Dendritic cell treated with granulocyte-macrophage colony-stimulating factor and Interleukin-4, amounts not matched to agents 40 ng/mL and 50 ng/mL, for 4 days (primary cell): Measurements from ENCODE around the gene SLC25A5.
"Not testable (repeated sequence)": the region's sequence is repeated elsewhere in the genome, so short reads cannot be mapped to it uniquely, and the experiment has no call there.

Experiments
- H3K27ac Mint-ChIP-seq: one replicate; pipeline ENCODE4 v1.8.0; 2022; ENCODE audit warnings: mild to moderate bottlenecking, mixed read lengths
- H3K27me3 Mint-ChIP-seq: one replicate; pipeline ENCODE4 v1.8.0; 2022; ENCODE audit warnings: mild to moderate bottlenecking, mixed read lengths
- H3K36me3 Mint-ChIP-seq: one replicate; pipeline ENCODE4 v1.8.0; 2022; ENCODE audit warnings: low read depth, mixed read lengths
- H3K4me1 Mint-ChIP-seq: one replicate; pipeline ENCODE4 v1.8.0; 2022; ENCODE audit warnings: low read depth, mixed read lengths
- H3K4me3 Mint-ChIP-seq: one replicate; pipeline ENCODE4 v1.8.0; 2022; ENCODE audit warnings: mild to moderate bottlenecking, moderate library complexity, mixed read lengths
- H3K9me3 Mint-ChIP-seq: one replicate; pipeline ENCODE4 v1.8.0; 2022; ENCODE audit warnings: mixed read lengths
- intact Hi-C: fragments of 100-400 bp; cut with micrococcal nuclease; formaldehyde crosslinking; loops from one replicate; pipeline ENCODE4 v1.15.0; 2022

Gene SLC25A5

DNA sequence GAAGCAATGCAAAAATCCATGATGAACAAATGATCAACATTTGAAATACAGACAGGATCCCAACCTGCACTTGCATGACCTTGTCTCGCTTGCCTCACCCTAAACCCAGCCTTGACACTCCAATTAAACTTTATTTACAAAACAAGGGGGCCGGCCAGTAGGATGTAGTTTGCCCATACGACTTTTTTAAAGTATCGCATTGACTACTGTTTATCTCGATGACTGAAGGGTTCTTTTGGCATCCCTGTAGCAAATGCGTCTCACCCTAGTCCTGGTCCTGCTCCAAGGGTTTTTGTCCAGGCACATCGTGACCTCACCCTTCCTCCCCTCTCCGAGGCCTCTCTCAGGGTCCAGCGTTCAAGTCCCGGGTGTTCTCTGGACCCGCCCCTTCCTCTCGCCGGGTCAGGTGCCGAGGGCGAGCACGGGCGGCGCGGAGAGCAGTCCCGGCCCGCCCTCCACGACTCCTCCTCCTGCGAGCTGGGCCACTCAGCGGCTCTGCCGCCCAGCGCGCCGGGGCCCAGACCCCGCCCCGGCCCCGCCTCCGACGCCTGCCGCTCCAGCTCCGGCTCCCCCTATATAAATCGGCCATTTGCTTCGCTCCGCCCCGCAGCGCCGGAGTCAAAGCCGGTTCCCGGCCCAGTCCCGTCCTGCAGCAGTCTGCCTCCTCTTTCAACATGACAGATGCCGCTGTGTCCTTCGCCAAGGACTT lies at the start of gene SLC25A5:
Gene SLC25A5, plus strand, starts transcription at position 603 of the 709 bp plus-strand sequence. Its CDS starts 72 bp downstream, at position 675.
- Mint-ChIP-seq H3K27me3 (no peaks in the 10 kb centered on the region), H3K27ac (peak within 1 kb of the TSS; percentile 100), H3K4me1 (peaks cover 14% of the 10 kb centered on the region), H3K4me3 (peak within 1 kb of the TSS; percentile 96), H3K9me3 (no peaks in the 10 kb centered on the region), H3K36me3 (peaks cover 34% of the 10 kb centered on the region)
- intact Hi-C loops = loop anchor here (5.0 kb wide), 1 partner anchor 66 kb away; no protein-coding TSS in a partner anchor

DNA sequence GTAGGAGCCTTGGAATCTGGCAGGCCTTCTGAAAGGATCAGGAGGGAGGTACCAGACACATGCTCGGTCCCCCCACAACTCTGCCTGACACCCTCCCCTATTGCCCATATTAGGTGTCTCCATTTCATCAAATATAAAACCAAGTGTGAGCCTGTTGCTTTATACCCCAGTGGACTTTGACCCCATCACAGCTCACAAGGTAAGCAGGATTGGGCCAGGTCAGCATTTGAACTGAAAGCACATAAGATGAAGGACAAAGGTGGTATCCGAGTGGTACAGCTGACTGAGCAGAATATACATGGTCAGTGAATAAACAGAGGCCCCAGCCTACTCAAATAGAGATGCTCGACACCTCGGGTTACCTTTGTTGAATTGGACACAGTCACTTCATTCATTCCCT lies 49.1 kb upstream of the SLC25A5 start:
- Mint-ChIP-seq H3K27ac (no peak overlapping the region), H3K9me3 (no peaks in the 10 kb centered on the region), H3K27me3 (no peaks in the 10 kb centered on the region), H3K36me3 (peaks cover 57% of the 10 kb centered on the region), H3K4me3 (no peak overlapping the region), H3K4me1 (no peaks in the 10 kb centered on the region)
- intact Hi-C loops = no loop called here

DNA sequence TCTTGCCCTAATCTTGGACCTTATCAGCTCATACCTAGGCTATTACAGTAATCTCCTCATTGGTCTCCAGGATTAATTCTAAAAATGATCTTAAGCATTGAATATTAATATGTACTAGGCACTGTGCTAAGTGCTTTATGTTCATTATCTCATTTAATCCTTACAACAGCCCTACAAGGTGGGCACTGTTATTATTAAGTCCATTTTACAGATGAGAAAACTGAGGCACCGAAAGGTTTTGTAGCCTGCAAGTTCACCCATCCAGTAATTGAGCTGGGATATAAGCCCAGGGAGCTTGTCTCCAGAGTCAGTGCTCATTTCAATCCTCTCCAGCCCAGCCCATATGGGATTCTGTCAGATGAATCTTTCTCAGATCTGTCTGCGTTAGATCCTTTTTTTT lies 48.3 kb upstream of the SLC25A5 start:
- Mint-ChIP-seq H3K9me3 (no peaks in the 10 kb centered on the region), H3K36me3 (peaks cover 57% of the 10 kb centered on the region), H3K27me3 (no peaks in the 10 kb centered on the region), H3K27ac (no peak overlapping the region), H3K4me3 (no peak overlapping the region), H3K4me1 (no peaks in the 10 kb centered on the region)
- intact Hi-C loops = no loop called here

DNA sequence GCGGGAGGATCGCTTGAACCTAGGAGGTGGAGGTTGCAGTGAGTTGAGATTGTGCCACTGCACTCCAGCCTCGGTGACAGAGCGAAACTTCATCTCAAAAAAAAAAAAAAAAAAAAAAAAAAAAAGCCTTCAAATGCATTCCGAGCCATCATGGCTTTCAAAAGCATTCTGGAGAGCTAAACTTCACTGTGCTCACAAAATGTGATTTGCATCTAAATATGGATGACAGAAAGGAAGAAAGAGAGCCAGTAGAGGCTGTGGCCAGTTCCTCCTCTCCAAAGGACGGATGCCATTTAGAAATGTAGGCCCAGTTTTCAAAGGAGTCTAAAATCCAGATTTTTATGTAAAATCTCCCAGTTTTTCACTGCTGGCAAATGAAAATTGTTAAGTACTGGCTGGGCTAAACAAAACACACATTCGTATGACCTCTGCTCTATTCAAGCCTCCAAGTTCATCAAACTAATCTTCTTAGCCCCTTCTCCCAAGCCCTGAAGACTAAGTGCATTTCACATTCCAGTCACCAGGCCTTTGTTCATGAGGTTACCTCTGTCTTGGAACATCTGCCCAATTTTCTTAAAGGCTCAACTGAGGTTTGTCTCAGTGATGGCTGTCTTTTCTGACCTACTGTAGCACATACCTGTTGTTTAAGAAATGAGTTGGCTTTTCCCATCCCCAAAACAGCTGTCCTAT lies 47.1 kb upstream of the SLC25A5 start:
- Mint-ChIP-seq H3K36me3 (peaks cover 57% of the 10 kb centered on the region), H3K4me1 (peaks cover 7% of the 10 kb centered on the region), H3K4me3 (no peak overlapping the region), H3K27ac (no peak overlapping the region), H3K27me3 (no peaks in the 10 kb centered on the region), H3K9me3 (no peaks in the 10 kb centered on the region)
- intact Hi-C loops = no loop called here

DNA sequence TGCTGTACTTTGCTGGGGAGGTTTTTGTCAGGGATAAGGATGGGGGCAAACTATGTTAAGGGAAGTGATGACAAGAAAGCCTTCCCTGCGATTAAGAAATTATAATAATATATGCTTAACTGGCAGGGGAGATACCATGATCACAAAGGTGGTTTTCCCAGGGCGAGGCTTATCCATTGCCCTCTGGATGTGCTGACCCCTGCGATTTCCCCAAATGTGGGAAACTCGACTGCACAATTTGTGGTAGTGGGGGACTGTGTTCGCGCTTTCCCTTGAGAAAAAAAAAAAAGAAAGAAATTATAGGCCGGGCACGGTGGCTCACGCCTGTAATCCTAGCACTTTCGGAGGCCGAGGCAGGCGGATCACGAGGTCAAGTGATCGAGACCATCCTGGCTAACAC lies 44.6 kb upstream of the SLC25A5 start:
- no peaks in the 10 kb centered on the region for H3K9me3 Mint-ChIP-seq
- no peak overlapping the region for H3K27ac Mint-ChIP-seq
- peaks cover 58% of the 10 kb centered on the region for H3K36me3 Mint-ChIP-seq
- H3K4me3 Mint-ChIP-seq = no peak overlapping the region
- no peaks in the 10 kb centered on the region for H3K27me3 Mint-ChIP-seq
- peaks cover 22% of the 10 kb centered on the region for H3K4me1 Mint-ChIP-seq
- intact Hi-C loops = no loop called here

DNA sequence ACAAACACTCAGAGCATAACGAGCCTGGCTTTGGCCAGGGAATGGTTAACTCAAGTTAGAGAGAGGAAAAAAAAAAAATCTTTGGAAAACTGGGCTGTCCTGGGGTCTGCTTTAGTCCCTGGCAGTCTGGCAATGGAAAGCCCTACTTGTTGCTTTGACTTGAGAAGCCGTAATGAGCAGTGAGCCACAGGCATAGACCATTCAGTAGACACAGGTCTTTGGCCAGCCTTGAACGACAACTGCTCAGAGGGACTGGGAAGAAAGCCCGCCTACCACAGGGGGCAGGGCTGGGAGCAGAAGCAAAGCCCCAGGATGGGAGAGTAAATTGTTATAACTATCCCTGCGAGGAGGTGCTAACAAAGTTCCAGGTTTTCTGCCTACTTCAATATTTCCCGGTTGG lies 43.2 kb upstream of the SLC25A5 start:
- no peak overlapping the region for H3K4me3 Mint-ChIP-seq

DNA sequence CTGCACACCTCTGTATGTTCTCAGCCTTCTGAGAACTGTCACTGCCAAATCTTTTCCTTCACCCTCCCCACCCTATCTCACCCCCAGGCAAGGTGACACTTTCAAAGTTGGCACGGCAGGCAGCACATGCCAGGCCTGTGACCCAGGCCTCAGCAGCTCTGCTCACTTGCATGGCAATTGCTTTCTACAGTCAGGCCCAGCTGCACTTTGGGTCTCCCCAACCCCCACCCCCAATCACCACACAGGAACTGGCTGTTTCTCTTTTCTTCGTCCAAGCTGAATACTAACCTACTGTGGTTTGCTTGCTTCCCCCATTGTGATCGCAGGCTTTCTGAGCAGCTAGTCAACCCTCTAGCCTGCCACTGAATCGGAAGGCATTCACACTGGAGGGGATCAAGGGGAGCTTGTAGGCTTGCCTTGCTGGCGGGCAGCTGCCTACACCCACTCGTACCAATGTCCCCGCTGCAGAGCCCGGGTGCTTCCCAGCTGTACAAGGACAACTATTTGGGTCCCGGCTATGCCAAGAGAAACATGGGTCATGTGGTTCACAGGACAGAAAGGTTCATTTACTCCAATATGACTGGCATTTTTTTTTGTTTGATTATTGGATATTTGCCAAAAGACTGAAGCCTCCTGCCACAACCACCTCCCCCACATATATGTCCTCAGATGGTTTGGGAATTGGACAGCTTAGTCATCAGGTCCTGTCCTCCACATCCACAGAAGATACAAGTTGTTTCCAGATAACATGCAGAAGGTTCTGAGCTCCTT lies 41.0 kb upstream of the SLC25A5 start:
- Mint-ChIP-seq H3K27ac (peak overlapping the region; percentile 80), H3K4me1 (peaks cover 22% of the 10 kb centered on the region), H3K9me3 (no peaks in the 10 kb centered on the region), H3K36me3 (peaks cover 53% of the 10 kb centered on the region), H3K4me3 (peak overlapping the region; percentile 20), H3K27me3 (no peaks in the 10 kb centered on the region)
- intact Hi-C loops = no loop called here

More for the DNA sequence above, 43.2 kb upstream of the SLC25A5 start:
- H3K9me3 Mint-ChIP-seq = no peaks in the 10 kb centered on the region
- H3K36me3 Mint-ChIP-seq = peaks cover 58% of the 10 kb centered on the region
- no peaks in the 10 kb centered on the region for H3K27me3 Mint-ChIP-seq
- intact Hi-C loops = no loop called here
- H3K4me1 Mint-ChIP-seq = peaks cover 22% of the 10 kb centered on the region
- H3K27ac Mint-ChIP-seq = no peak overlapping the region

DNA sequence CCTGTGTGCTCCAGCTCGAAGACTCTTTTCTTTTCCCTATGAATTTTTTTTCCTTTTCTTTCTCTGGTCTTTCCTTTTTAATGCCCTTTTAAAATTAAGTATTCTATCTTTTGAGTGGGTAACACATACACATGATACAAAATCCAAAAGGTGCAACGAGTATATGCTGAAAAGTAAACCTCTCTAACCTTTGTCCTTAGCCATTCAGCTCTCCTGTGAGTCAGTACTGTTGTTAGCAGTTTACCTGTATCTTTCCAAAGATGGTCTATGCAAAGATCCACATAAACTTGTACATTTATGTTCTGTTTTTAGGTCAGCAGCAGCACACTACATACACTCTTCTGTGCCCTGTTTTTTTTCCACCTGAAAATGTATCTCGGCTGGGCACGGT lies 40.5 kb upstream of the SLC25A5 start:
- Mint-ChIP-seq H3K9me3 (no peaks in the 10 kb centered on the region), H3K4me1 (peaks cover 22% of the 10 kb centered on the region), H3K27me3 (no peaks in the 10 kb centered on the region), H3K27ac (peak overlapping the region; percentile 80), H3K4me3 (peak overlapping the region; percentile 20), H3K36me3 (peaks cover 49% of the 10 kb centered on the region)
- intact Hi-C loops = no loop called here

DNA sequence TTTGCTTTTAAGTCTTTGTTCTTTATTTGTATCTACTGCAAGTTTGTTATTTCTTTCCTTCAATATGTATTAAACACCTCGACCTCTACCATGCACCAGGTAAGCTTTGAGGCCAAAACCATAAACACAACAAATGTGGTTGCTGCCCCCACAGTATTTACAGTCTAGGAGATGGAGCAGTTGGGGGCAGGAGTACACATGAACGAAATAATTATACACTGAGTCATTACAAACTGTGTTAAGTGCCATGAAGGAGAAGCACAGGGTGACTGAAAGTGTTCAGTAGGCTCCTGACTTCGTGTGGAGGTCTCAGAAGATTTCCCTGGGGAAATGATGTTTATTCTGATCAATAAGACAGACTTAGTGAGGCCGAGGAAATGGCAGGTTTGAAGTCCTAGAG lies 38.8 kb upstream of the SLC25A5 start:
- no peak overlapping the region for H3K4me3 Mint-ChIP-seq
- peaks cover 57% of the 10 kb centered on the region for H3K36me3 Mint-ChIP-seq
- no peaks in the 10 kb centered on the region for H3K27me3 Mint-ChIP-seq
- H3K27ac Mint-ChIP-seq = no peak overlapping the region
- no peaks in the 10 kb centered on the region for H3K9me3 Mint-ChIP-seq
- intact Hi-C loops = no loop called here
- H3K4me1 Mint-ChIP-seq = peaks cover 22% of the 10 kb centered on the region

DNA sequence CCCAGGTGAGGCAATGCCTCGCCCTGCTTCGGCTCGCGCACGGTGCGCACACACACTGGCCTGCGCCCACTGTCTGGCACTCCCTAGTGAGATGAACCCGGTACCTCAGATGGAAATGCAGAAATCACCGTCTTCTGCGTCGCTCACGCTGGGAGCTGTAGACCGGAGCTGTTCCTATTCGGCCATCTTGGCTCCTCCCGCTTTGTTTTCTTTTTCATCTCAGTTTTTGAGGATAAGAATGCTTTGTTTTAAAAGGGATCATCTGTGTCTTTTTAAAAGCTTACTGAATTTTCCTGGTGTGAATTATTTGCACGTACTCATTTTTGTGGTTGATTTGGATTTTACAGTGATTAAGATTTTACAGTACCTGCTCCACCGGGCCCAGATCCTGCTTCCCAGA lies 26.9 kb upstream of the SLC25A5 start:
- H3K36me3 Mint-ChIP-seq, H3K27ac Mint-ChIP-seq, intact Hi-C loops, H3K9me3 Mint-ChIP-seq, H3K27me3 Mint-ChIP-seq, H3K4me1 Mint-ChIP-seq, H3K4me3 Mint-ChIP-seq: not testable (repeated sequence)

DNA sequence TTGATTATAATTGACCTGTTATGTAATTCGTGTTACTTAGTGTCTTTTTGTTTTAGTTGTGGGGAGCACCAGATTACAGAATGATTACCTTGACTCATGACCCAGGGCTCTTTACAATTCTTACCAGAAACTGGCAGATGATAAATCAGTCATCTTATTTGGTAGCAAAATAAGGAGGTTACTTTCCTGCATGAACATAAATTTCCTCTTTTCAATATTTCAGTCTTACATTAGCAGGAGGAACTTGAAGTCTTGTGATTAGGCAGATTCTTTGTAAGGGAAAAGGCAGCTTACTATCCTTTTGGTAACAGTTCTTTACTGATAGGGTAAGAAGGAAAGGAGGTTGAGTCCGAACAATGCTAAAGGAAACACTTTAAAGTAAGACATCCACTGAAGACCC lies 26.0 kb upstream of the SLC25A5 start:
- peak overlapping the region; percentile 25 for H3K27ac Mint-ChIP-seq
- no peaks in the 10 kb centered on the region for H3K36me3 Mint-ChIP-seq

DNA sequence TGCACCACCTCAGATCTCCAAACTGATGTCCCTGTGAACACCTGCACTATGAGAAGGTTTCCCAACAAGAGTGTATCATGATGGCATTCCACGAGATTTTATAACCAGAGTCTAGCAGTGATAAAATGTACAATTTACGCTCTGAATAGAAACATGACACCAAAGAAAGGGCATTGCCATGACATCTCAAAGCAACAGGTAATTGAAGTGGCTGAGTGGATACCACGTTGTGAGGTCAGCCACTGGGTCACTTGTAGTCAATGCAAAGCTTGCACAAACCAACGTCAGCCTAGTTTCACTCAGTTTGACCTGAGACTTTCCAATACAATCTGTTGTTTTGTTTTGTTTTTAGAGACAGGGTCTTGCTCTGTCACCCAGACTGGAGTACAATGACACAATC lies 15.0 kb upstream of the SLC25A5 start:
- intact Hi-C loops = no loop called here
- H3K4me3 Mint-ChIP-seq = no peak overlapping the region

More for the DNA sequence above, 26.0 kb upstream of the SLC25A5 start:
- peak overlapping the region; percentile 13 for H3K4me3 Mint-ChIP-seq
- no peaks in the 10 kb centered on the region for H3K27me3 Mint-ChIP-seq
- peaks cover 5% of the 10 kb centered on the region for H3K4me1 Mint-ChIP-seq
- H3K9me3 Mint-ChIP-seq = no peaks in the 10 kb centered on the region
- intact Hi-C loops = no loop called here

DNA sequence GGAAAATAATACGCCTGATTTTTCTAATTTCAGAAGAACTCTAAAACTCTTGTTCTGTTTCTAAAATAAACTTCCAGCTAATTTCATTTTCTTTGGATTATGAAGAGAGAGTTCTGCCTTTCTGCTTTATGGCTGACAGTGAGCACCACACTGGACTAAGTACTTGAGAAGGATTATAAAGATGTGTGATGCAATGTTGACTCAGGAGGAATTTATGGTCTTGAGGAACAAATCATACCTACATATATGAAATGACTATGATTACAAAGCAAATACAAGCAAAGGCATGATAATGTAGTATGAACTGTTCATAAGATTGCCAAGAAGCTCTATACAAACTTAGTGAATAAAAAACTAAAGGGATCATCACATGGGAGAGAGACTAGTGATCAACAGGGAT lies 13.0 kb upstream of the SLC25A5 start:
- Mint-ChIP-seq H3K36me3 (peaks cover 45% of the 10 kb centered on the region), H3K9me3 (no peaks in the 10 kb centered on the region), H3K27me3 (no peaks in the 10 kb centered on the region), H3K4me1 (no peaks in the 10 kb centered on the region), H3K27ac (no peak overlapping the region), H3K4me3 (no peak overlapping the region)
- intact Hi-C loops = no loop called here

More for the DNA sequence above, 15.0 kb upstream of the SLC25A5 start:
- Mint-ChIP-seq H3K27me3 (no peaks in the 10 kb centered on the region), H3K9me3 (no peaks in the 10 kb centered on the region), H3K27ac (no peak overlapping the region), H3K36me3 (peaks cover 55% of the 10 kb centered on the region), H3K4me1 (no peaks in the 10 kb centered on the region)

DNA sequence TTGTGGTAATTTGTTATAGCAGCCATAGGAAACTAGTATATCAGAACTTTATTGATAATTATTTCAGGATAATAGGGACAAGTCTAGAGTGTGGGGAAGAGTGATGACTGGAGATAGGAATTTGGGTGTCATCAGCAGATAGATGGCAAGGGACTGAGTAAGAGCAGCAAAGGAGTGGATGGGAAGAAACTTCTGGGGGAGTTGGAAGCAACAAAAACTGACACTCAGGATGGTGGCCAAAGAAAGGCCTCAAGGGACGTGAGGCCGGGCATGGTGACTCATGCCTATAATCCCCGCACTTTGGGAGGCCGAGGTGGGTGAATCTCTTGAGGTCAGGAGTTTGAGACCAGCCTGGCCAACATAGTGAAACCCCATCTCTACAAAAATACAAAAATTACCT lies 9.1 kb upstream of the SLC25A5 start:
- Mint-ChIP-seq H3K27me3 (no peaks in the 10 kb centered on the region), H3K9me3 (no peaks in the 10 kb centered on the region), H3K27ac (no peak overlapping the region)

More for the DNA sequence above, 9.1 kb upstream of the SLC25A5 start:
- intact Hi-C loops = no loop called here
- no peak overlapping the region for H3K4me3 Mint-ChIP-seq
- H3K36me3 Mint-ChIP-seq = peaks cover 12% of the 10 kb centered on the region
- peaks cover 11% of the 10 kb centered on the region for H3K4me1 Mint-ChIP-seq
